ENCODE results near the gene PTPRF.

- no peak for TF ChIP-seq GATA2 (IDR thresholded peaks at IDR 0.05; ENCODE audit: low read depth, low read length)
- TF ChIP-seq GATA3 (IDR thresholded peaks at IDR 0.05; ENCODE audit: low read depth, low read length): no peak
These were observed 39.6 kb upstream of the PTPRF start for GRCh38 chr1:43491061-43491460.

Data from SH-SY5Y (cell line).